Adrenal gland (tissue), 5 donors: Measurements from ENCODE around the gene UBE2E3.

Experiments used
- POLR2A ChIP-seq, 2 donors: fragments of 450-650 bp; IDR thresholded peaks; one replicate each; pipeline ENCODE4 v1.6.1; 2017; ENCODE audit warnings: antibody characterized with exemption in 2 of 2, mild to moderate bottlenecking in 2 of 2, moderate library complexity in 1 of 2
- TF ChIP-seq, protein P1 (sequence below), 6 experiments: fragments of 450-650 bp in 4 of 6; fragments of 200-600 bp in 2 of 6; sonication (generic) in 1 of 6; IDR thresholded peaks; 1 replicate in 5 of 6; 2 replicates in 1 of 6; pipeline versions ENCODE4 v1.5.1 to v1.8.0; 2016 to 2021; ENCODE audit warnings: antibody characterized with exemption in 6 of 6, mild to moderate bottlenecking in 2 of 6, moderate library complexity in 1 of 6
- donor health status: DM: no; HTN: no; CAD: no.

- TF ChIP-seq, protein P1, sequence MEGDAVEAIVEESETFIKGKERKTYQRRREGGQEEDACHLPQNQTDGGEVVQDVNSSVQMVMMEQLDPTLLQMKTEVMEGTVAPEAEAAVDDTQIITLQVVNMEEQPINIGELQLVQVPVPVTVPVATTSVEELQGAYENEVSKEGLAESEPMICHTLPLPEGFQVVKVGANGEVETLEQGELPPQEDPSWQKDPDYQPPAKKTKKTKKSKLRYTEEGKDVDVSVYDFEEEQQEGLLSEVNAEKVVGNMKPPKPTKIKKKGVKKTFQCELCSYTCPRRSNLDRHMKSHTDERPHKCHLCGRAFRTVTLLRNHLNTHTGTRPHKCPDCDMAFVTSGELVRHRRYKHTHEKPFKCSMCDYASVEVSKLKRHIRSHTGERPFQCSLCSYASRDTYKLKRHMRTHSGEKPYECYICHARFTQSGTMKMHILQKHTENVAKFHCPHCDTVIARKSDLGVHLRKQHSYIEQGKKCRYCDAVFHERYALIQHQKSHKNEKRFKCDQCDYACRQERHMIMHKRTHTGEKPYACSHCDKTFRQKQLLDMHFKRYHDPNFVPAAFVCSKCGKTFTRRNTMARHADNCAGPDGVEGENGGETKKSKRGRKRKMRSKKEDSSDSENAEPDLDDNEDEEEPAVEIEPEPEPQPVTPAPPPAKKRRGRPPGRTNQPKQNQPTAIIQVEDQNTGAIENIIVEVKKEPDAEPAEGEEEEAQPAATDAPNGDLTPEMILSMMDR (IDR thresholded peaks at IDR 0.05), result no peak
- no peak for TF ChIP-seq POLR2A (IDR thresholded peaks at IDR 0.05)
These were observed 92.3 kb downstream of the UBE2E3 start for GRCh38 chr2:181072486-181073235.
